ENCODE measurements around the gene IRAK2. TPM values are rescaled to one million over a fixed set of nuclear protein-coding genes. Genes with fewer than 3 reads are reported as not detected.

The IRAK2 gene
- total RNA-seq, 4 donors from 2014 or later = 6.1 to 23.8 (median 7.6) TPM

- ATAC-seq (ENCODE audit: low FRiP score) (no peak), DNase-seq (ENCODE audit: low spot score) (no peak)
- no peak for TF ChIP-seq CTCF (IDR thresholded peaks at IDR 0.05)
Observed at GRCh38 chr3:10289077-10289476, 124.4 kb downstream of the IRAK2 start.

- no peak for ATAC-seq (ENCODE audit: low FRiP score)
- no peak for DNase-seq (ENCODE audit: low spot score)
- TF ChIP-seq CTCF (IDR thresholded peaks at IDR 0.05) = no peak
Observed at GRCh38 chr3:10289787-10290355, 125.2 kb downstream of the IRAK2 start.

- no peak for DNase-seq (ENCODE audit: low spot score)
- no peak for ATAC-seq (ENCODE audit: low FRiP score)
- TF ChIP-seq CTCF (IDR thresholded peaks at IDR 0.05) = no peak
Observed at GRCh38 chr3:10290481-10291176, 125.9 kb downstream of the IRAK2 start.

- DNase-seq (ENCODE audit: low spot score) (no peak), ATAC-seq (ENCODE audit: low FRiP score) (no peak)
- TF ChIP-seq CTCF (IDR thresholded peaks at IDR 0.05) = no peak
Observed at GRCh38 chr3:10291641-10292040, 126.9 kb downstream of the IRAK2 start.

- no peak for ATAC-seq (ENCODE audit: low FRiP score)
- no peak for DNase-seq (ENCODE audit: low spot score)
- TF ChIP-seq CTCF (IDR thresholded peaks at IDR 0.05) = no peak
Observed at GRCh38 chr3:10292505-10293419, 128.0 kb downstream of the IRAK2 start, which contains the start of gene GHRL. Gene GHRL, minus strand, starts transcription at chr3:10292947. Its CDS starts 2,767 bp downstream, at chr3:10290180.

Small RNA genes lying within 50 kb of the gene (small RNA-seq; reads per million reads assigned to genes)
- gene RF02126 = not detected

Other genes starting within 250 kb of the IRAK2 start
- gene IL17RC, start 247.8 kb upstream of the IRAK2 start, total RNA-seq = 10 to 100 TPM; 53.4 to 97.6 (median 58.2) TPM
- gene CRELD1, start 231.1 kb upstream of the IRAK2 start, total RNA-seq = 10 to 100 TPM; 26.8 to 52.3 (median 38.4) TPM
- 1 to 10 TPM; 1.1 to 2.8 (median 1.3) TPM for gene PRRT3, start 212.5 kb upstream of the IRAK2 start, total RNA-seq
- 100 to 1,000 TPM in 1 of 4 donors, 10 to 100 TPM in 3; 50.8 to 116 (median 71.5) TPM for gene EMC3, start 178.1 kb upstream of the IRAK2 start, total RNA-seq
- 1 to 10 TPM; 1.7 to 3.5 (median 3.3) TPM for gene FANCD2, start 138.5 kb upstream of the IRAK2 start, total RNA-seq
- gene FANCD2OS, start 56.7 kb upstream of the IRAK2 start, total RNA-seq = not detected
- gene BRK1, start 49.2 kb upstream of the IRAK2 start, total RNA-seq = 100 to 1,000 TPM in 1 of 4 donors, 10 to 100 TPM in 3; 88.3 to 133 (median 93.7) TPM
- 10 to 100 TPM; 27.4 to 39.3 (median 35.2) TPM for gene VHL, start 23.1 kb upstream of the IRAK2 start, total RNA-seq
- gene TATDN2, start 83.5 kb downstream of the IRAK2 start, total RNA-seq = 10 to 100 TPM; 15.1 to 28.7 (median 20.6) TPM
- gene GHRL, start 128.0 kb downstream of the IRAK2 start, total RNA-seq = 1 to 10 TPM in 1 of 4 donors, not detected in 3; 7.3 TPM
- gene SEC13, start 156.2 kb downstream of the IRAK2 start, total RNA-seq = 100 to 1,000 TPM in 2 of 4 donors, 10 to 100 TPM in 2; 86.7 to 110 (median 101) TPM

All from omental fat pad (tissue), 4 donors.